Neural cell (in vitro differentiated cells): Measurements from ENCODE around the gene HS3ST3A1. TPM values are rescaled to one million over a fixed set of nuclear protein-coding genes. Genes with fewer than 3 reads are reported as not detected.

Experiments used
- H2AFZ ChIP-seq: fragments of 200-600, 300-800 bp; sonication (generic), shearing (Covaris generic); 2 replicates; pipeline ENCODE4 v1.6.0; 2014; ENCODE audit warnings: low read depth, mild to moderate bottlenecking, antibody characterized with exemption, low read length, moderate library complexity
- H3F3A ChIP-seq: fragments of 200-600 bp; shearing (Covaris generic); 2 replicates; pipeline ENCODE4 v1.6.1; 2016; ENCODE audit warnings: mild to moderate bottlenecking, moderate library complexity, mixed read lengths, antibody characterized with exemption, low read length; ENCODE audit not compliant: insufficient read depth, poor library complexity, severe bottlenecking
- H3K27ac ChIP-seq: fragments of 200-600, 300-800 bp; sonication (generic), shearing (Covaris generic); 2 replicates; pipeline ENCODE4 v1.5.1; 2014; ENCODE audit warnings: mild to moderate bottlenecking, low read length, moderate library complexity
- H3K27me3 ChIP-seq: fragments of 300-800, 200-600 bp; sonication (generic), shearing (Covaris generic); 2 replicates; pipeline ENCODE4 v1.6.0; 2014; ENCODE audit warnings: mild to moderate bottlenecking, low read depth, low read length, moderate library complexity; ENCODE audit not compliant: insufficient read depth
- H3K36me3 ChIP-seq: fragments of 300-800, 200-600 bp; sonication (generic), shearing (Covaris generic); 2 replicates; pipeline ENCODE4 v1.5.1; 2014; ENCODE audit warnings: mild to moderate bottlenecking, antibody characterized with exemption, low read length, moderate library complexity; ENCODE audit not compliant: insufficient read depth
- H3K4me2 ChIP-seq: fragments of 300-800, 200-600 bp; sonication (generic), shearing (Covaris generic); 2 replicates; pipeline ENCODE4 v1.6.0; 2014; ENCODE audit warnings: mild to moderate bottlenecking, low read length
- H3K4me3 ChIP-seq: fragments of 300-800, 200-600 bp; sonication (generic), shearing (Covaris generic); 2 replicates; pipeline ENCODE4 v1.5.1; 2014; ENCODE audit warnings: mild to moderate bottlenecking, low read length, moderate library complexity
- H3K79me2 ChIP-seq: fragments of 200-600 bp; shearing (Covaris generic); replicated peaks from 2 replicates; pipeline ENCODE4 v1.6.0; 2014; ENCODE audit warnings: mild to moderate bottlenecking, low read length, moderate library complexity; ENCODE audit not compliant: insufficient read depth
- H3K9ac ChIP-seq: fragments of 300-800, 200-600 bp; sonication (generic), shearing (Covaris generic); 2 replicates; pipeline ENCODE4 v1.6.1; 2016; ENCODE audit warnings: mild to moderate bottlenecking, low read length, mixed read lengths
- H3K9me2 ChIP-seq: fragments of 200-600 bp; shearing (Covaris generic); 2 replicates; pipeline ENCODE4 v1.6.1; 2016; ENCODE audit warnings: mild to moderate bottlenecking, low read length, mixed read lengths; ENCODE audit not compliant: insufficient read depth
- H3K9me3 ChIP-seq: fragments of 200-600, 300-800 bp; sonication (generic), shearing (Covaris generic); 2 replicates; pipeline ENCODE4 v1.6.1; 2016; ENCODE audit warnings: mild to moderate bottlenecking, mixed run types, low read length, moderate library complexity, mixed read lengths
- H4K20me1 ChIP-seq: fragments of 200-600 bp; shearing (Covaris generic); 2 replicates; pipeline ENCODE4 v1.6.1; 2016; ENCODE audit warnings: mild to moderate bottlenecking, mixed run types; ENCODE audit not compliant: insufficient read depth
- CTCF ChIP-seq: fragments of 450-650 bp; IDR thresholded peaks from 2 replicates; pipeline ENCODE4 v1.5.1; 2014; ENCODE audit warnings: antibody characterized with exemption, mild to moderate bottlenecking, moderate library complexity; ENCODE audit not compliant: poor library complexity, severe bottlenecking
- EP300 ChIP-seq: fragments of 450-650 bp; conservative IDR thresholded peaks from 2 replicates; pipeline ENCODE4 v1.6.1; 2014; ENCODE audit warnings: antibody characterized with exemption, mild to moderate bottlenecking, moderate library complexity; ENCODE audit not compliant: poor library complexity, severe bottlenecking
- EZH2 ChIP-seq: fragments of 200-600, 300-800 bp; shearing (Covaris generic), sonication (generic); IDR thresholded peaks from 2 replicates; pipeline ENCODE4 v1.6.1; 2014; ENCODE audit warnings: antibody characterized with exemption, low read length, borderline replicate concordance, mild to moderate bottlenecking; ENCODE audit not compliant: insufficient read depth, poor library complexity, severe bottlenecking
- MXI1 ChIP-seq: fragments of 450-650 bp; conservative IDR thresholded peaks from 2 replicates; pipeline ENCODE4 v1.6.1; 2014; ENCODE audit warnings: antibody characterized with exemption, mild to moderate bottlenecking; ENCODE audit not compliant: poor library complexity, severe bottlenecking
- POLR2AphosphoS5 ChIP-seq: IDR thresholded peaks from 2 replicates; pipeline ENCODE4 v1.6.1; 2012
- RAD21 ChIP-seq: fragments of 450-650 bp; conservative IDR thresholded peaks from 2 replicates; pipeline ENCODE4 v1.6.1; 2014; ENCODE audit warnings: antibody characterized with exemption, mild to moderate bottlenecking, moderate library complexity
- REST ChIP-seq: IDR thresholded peaks from 2 replicates; pipeline ENCODE4 v1.6.1; 2012; ENCODE audit warnings: borderline replicate concordance
- SMC3 ChIP-seq: fragments of 450-650 bp; conservative IDR thresholded peaks from 2 replicates; pipeline ENCODE4 v1.6.1; 2014; ENCODE audit warnings: antibody characterized with exemption, mild to moderate bottlenecking, moderate library complexity; ENCODE audit not compliant: poor library complexity
- TAF1 ChIP-seq: IDR thresholded peaks from 2 replicates; pipeline ENCODE4 v1.6.1; 2012; ENCODE audit warnings: low read depth
- polyA plus RNA-seq: library from polyadenylated mRNA; depleted of rRNA; stranded (reverse); fragments of >200 nt; gene quantifications from 2 replicates; pipeline ENCODE4 v1.2.3, GENCODE V29; 2014

Gene HS3ST3A1
- polyA plus RNA-seq, 1 donor from 2014 or later, result 0.56 TPM

- Histone ChIP-seq H3K27me3 (no peaks in the 10 kb centered on the region), H3F3A (no peaks in the 10 kb centered on the region), H4K20me1 (no peaks in the 10 kb centered on the region), H3K4me3 (no peak overlapping the region), H3K9me2 (no peaks in the 10 kb centered on the region), H3K9ac (no peak overlapping the region), H3K4me2 (no peak overlapping the region), H3K27ac (no peak overlapping the region), H3K36me3 (no peaks in the 10 kb centered on the region), H3K9me3 (no peaks in the 10 kb centered on the region), H2AFZ (no peak overlapping the region), H3K79me2 (no peaks in the 10 kb centered on the region)
- TF ChIP-seq RAD21 (no peak), EZH2 (no peak), REST (no peak), SMC3 (no peak), MXI1 (no peak), POLR2AphosphoS5 (no peak), CTCF (no peak), TAF1 (no peak), EP300 (no peak)
These were observed 32.2 kb downstream of the HS3ST3A1 start for GRCh38 chr17:13569398-13570123.

GRCh38 chr17:13568582-13569397, 32.9 kb downstream of the HS3ST3A1 start:
- Histone ChIP-seq H4K20me1 (no peaks in the 10 kb centered on the region), H2AFZ (no peak overlapping the region), H3K79me2 (no peaks in the 10 kb centered on the region), H3K27me3 (no peaks in the 10 kb centered on the region), H3K36me3 (no peaks in the 10 kb centered on the region), H3K9me3 (no peaks in the 10 kb centered on the region), H3K4me2 (no peak overlapping the region), H3F3A (no peaks in the 10 kb centered on the region), H3K9me2 (no peaks in the 10 kb centered on the region), H3K4me3 (no peak overlapping the region), H3K27ac (no peak overlapping the region), H3K9ac (no peak overlapping the region)
- no peak for TF ChIP-seq TAF1
- no peak for TF ChIP-seq REST
- TF ChIP-seq EZH2, result no peak
- TF ChIP-seq MXI1, result no peak
- no peak for TF ChIP-seq EP300
- TF ChIP-seq POLR2AphosphoS5, result no peak
- TF ChIP-seq CTCF, result no peak
- TF ChIP-seq RAD21, result no peak
- TF ChIP-seq SMC3, result no peak
